COLO668 (cell line): Measurements from ENCODE around the gene PIMREG.

Experiments used
- DNase-seq: peaks from one replicate; lab custom pipeline; 2025; ENCODE audit not compliant: unreplicated experiment; lab: John Stamatoyannopoulos, UW

Gene PIMREG

GRCh38 chr17:6443692-6444570, at the start of gene PIMREG:
PIMREG (plus strand) TSS chr17:6444455; CDS start chr17:6445111, 656 bp downstream.
- peak; percentile 95 for DNase-seq

GRCh38 chr17:6398955-6399354, 45.3 kb upstream of the PIMREG start:
- DNase-seq, result no peak

- no peak for DNase-seq
Observed at GRCh38 chr17:6402258-6402657, 42.0 kb upstream of the PIMREG start.

- no peak for DNase-seq
Observed at GRCh38 chr17:6408276-6408675, 36.0 kb upstream of the PIMREG start.

GRCh38 chr17:6408735-6409134, 35.5 kb upstream of the PIMREG start:
- no peak for DNase-seq

GRCh38 chr17:6413065-6413464, 31.2 kb upstream of the PIMREG start:
- peak; percentile 2 for DNase-seq

- DNase-seq, result no peak
Observed at GRCh38 chr17:6415616-6416015, 28.6 kb upstream of the PIMREG start.

- peak; percentile 44 for DNase-seq
Observed at GRCh38 chr17:6420173-6420641, 24.0 kb upstream of the PIMREG start.

- DNase-seq, result peak; percentile 70
Observed at GRCh38 chr17:6421700-6422604, 22.3 kb upstream of the PIMREG start.

- DNase-seq, result no peak
Observed at GRCh38 chr17:6422654-6423241, 21.5 kb upstream of the PIMREG start.

- no peak for DNase-seq
Observed at GRCh38 chr17:6423931-6424330, 20.3 kb upstream of the PIMREG start.

- no peak for DNase-seq
Observed at GRCh38 chr17:6425407-6425806, 18.8 kb upstream of the PIMREG start.

- DNase-seq, result peak; percentile 2
Observed at GRCh38 chr17:6426356-6427101, 17.7 kb upstream of the PIMREG start.

- DNase-seq, result no peak
Observed at GRCh38 chr17:6427279-6427781, 16.9 kb upstream of the PIMREG start.

- no peak for DNase-seq
Observed at GRCh38 chr17:6428207-6428965, 15.9 kb upstream of the PIMREG start.

- no peak for DNase-seq
Observed at GRCh38 chr17:6429266-6429665, 15.0 kb upstream of the PIMREG start.

GRCh38 chr17:6430769-6431168, 13.5 kb upstream of the PIMREG start:
- no peak for DNase-seq

- no peak for DNase-seq
Observed at GRCh38 chr17:6435051-6435450, 9.2 kb upstream of the PIMREG start, which contains the start of gene AIPL1. AIPL1 (minus strand) TSS chr17:6435121; CDS start chr17:6435104, 17 bp downstream.

- peak; percentile 60 for DNase-seq
Observed at GRCh38 chr17:6435968-6436367, 8.3 kb upstream of the PIMREG start.

- DNase-seq, result peak; percentile 48
Observed at GRCh38 chr17:6437466-6437865, 6.8 kb upstream of the PIMREG start.
